Endothelial cell of umbilical vein (primary cell): ENCODE data around the gene DNAH3. TPM values are rescaled to one million over a fixed set of nuclear protein-coding genes. Genes with fewer than 3 reads are reported as not detected.

Experiments
- BruUV-seq: library from RNA; stranded (reverse); fragments of 400-500 nt; replicated peaks from 2 replicates; lab custom pipeline; 2021; lab: Mats Ljungman, UMichigan
- CTCF ChIA-PET: fragments of 300-600, 350-600 bp; sonication (Branson Sonifier 250); formaldehyde crosslinking; loops from one replicate; lab custom pipeline; 2021; ENCODE audit warnings: antibody characterized with exemption, inconsistent platforms; lab: Charles Lee
- POLR2A ChIA-PET: fragments of 300-600, 350-600 bp; sonication (Branson Sonifier 250); formaldehyde crosslinking; loops from one replicate; lab custom pipeline; 2021; ENCODE audit warnings: antibody characterized with exemption, inconsistent platforms; lab: Charles Lee
- DNase-seq: peaks from one replicate; pipeline ENCODE4 v3.0.0-alpha.2; 2011; ENCODE audit warnings: low read depth, low spot score
- FAIRE-seq: peaks from 2 replicates; lab custom pipeline; 2011; peaks lifted over from hg19 to GRCh38; lab: Jason Lieb, UNC
- H2AFZ ChIP-seq: 2 replicates; pipeline ENCODE4 v1.6.0; 2012; ENCODE audit warnings: low read depth, low read length, control low read depth, inconsistent platforms
- H3K27ac ChIP-seq: 2 replicates; pipeline ENCODE4 v1.5.1; 2011; ENCODE audit warnings: low read depth, mild to moderate bottlenecking, control low read depth, low read length, moderate library complexity; ENCODE audit not compliant: insufficient read depth
- H3K27me3 ChIP-seq, 2 experiments: 2 replicates each; pipeline versions ENCODE4 v1.6.0 to v1.6.1; 2011; ENCODE audit warnings: low read length in 2 of 2, mixed read lengths in 1 of 2; ENCODE audit not compliant: control insufficient read depth in 2 of 2, insufficient read depth in 2 of 2
- H3K36me3 ChIP-seq, 2 experiments: 2 replicates in 1 of 2; 3 replicates in 1 of 2; pipeline ENCODE4 v1.5.1; 2011; ENCODE audit warnings: low read length in 2 of 2, mild to moderate bottlenecking in 1 of 2, moderate library complexity in 1 of 2; ENCODE audit not compliant: control insufficient read depth in 2 of 2, insufficient read depth in 2 of 2; ENCODE audit errors: extremely low read depth in 1 of 2
- H3K4me1 ChIP-seq: 3 replicates; pipeline ENCODE4 v1.5.1; 2011; ENCODE audit warnings: mild to moderate bottlenecking, low read length; ENCODE audit not compliant: control insufficient read depth, insufficient read depth; ENCODE audit errors: extremely low read depth
- H3K4me2 ChIP-seq: 2 replicates; pipeline ENCODE4 v1.6.1; 2011; ENCODE audit warnings: low read length, control low read depth, mixed read lengths; ENCODE audit not compliant: insufficient read depth
- H3K4me3 ChIP-seq, 3 experiments: fragments of 200-600 bp in 1 of 3; sonication (generic), shearing (Covaris generic) in 1 of 3; replicated peaks in 1 of 3; 2 replicates each; pipeline ENCODE4 v1.5.1; 2011 to 2016; ENCODE audit warnings: control low read depth in 3 of 3, low read length in 3 of 3, mild to moderate bottlenecking in 2 of 3, inconsistent platforms in 1 of 3, low read depth in 1 of 3, moderate library complexity in 1 of 3; ENCODE audit not compliant: insufficient read depth in 1 of 3
- H3K79me2 ChIP-seq: 2 replicates; pipeline ENCODE4 v1.6.0; 2012; ENCODE audit warnings: low read length, inconsistent platforms; ENCODE audit not compliant: control insufficient read depth, insufficient read depth
- H3K9ac ChIP-seq: replicated peaks from 2 replicates; pipeline ENCODE3; 2011; ENCODE audit warnings: low read length, control low read depth; ENCODE audit not compliant: insufficient read depth; ENCODE audit errors: extremely low read depth
- H3K9me1 ChIP-seq: replicated peaks from 3 replicates; pipeline ENCODE4 v1.6.0; 2011; ENCODE audit warnings: mild to moderate bottlenecking, low read length; ENCODE audit not compliant: control insufficient read depth, insufficient read depth; ENCODE audit errors: extremely low read depth
- H3K9me3 ChIP-seq: replicated peaks from 2 replicates; pipeline ENCODE4 v1.5.1; 2012; ENCODE audit warnings: low read length, inconsistent platforms; ENCODE audit not compliant: control insufficient read depth, insufficient read depth
- H4K20me1 ChIP-seq: replicated peaks from 2 replicates; pipeline ENCODE3; 2011; ENCODE audit warnings: mild to moderate bottlenecking, low read length; ENCODE audit not compliant: control insufficient read depth, insufficient read depth; ENCODE audit errors: extremely low read depth
- EZH2 ChIP-seq: IDR thresholded peaks from 2 replicates; pipeline ENCODE4 v1.6.1; 2012; ENCODE audit warnings: borderline replicate concordance, low read depth, mild to moderate bottlenecking, moderate library complexity, low read length, inconsistent platforms; ENCODE audit not compliant: severe bottlenecking
- FOS ChIP-seq: IDR thresholded peaks from 2 replicates; pipeline ENCODE4 v1.6.1; 2011; ENCODE audit warnings: mild to moderate bottlenecking, low read length, moderate library complexity, borderline replicate concordance; ENCODE audit not compliant: insufficient read depth
- GATA2 ChIP-seq: IDR thresholded peaks from 2 replicates; pipeline ENCODE4 v1.7.0; 2011; ENCODE audit warnings: low read depth, mild to moderate bottlenecking, moderate library complexity, mixed read lengths, low read length; ENCODE audit not compliant: insufficient read length, insufficient read depth
- JUN ChIP-seq: IDR thresholded peaks from 2 replicates; pipeline ENCODE4 v1.6.1; 2011; ENCODE audit warnings: borderline replicate concordance, low read depth; ENCODE audit not compliant: insufficient read length, insufficient read depth
- MYC ChIP-seq: IDR thresholded peaks from one replicate; pipeline ENCODE4 v1.6.1; 2011; ENCODE audit warnings: mild to moderate bottlenecking, low read depth, low read length
- POLR2A ChIP-seq: IDR thresholded peaks from 2 replicates; pipeline ENCODE4 v1.6.1; 2012; ENCODE audit warnings: low read depth, mild to moderate bottlenecking, control low read depth, low read length
- POLR2AphosphoS5 ChIP-seq: IDR thresholded peaks from 2 replicates; pipeline ENCODE4 v1.6.1; 2012; ENCODE audit warnings: low read depth, mild to moderate bottlenecking, control low read depth, low read length, moderate library complexity; ENCODE audit not compliant: insufficient read depth
- dilution Hi-C: fragments of 300-500 bp; cut with MboI; formaldehyde crosslinking; loops from one replicate; pipeline ENCODE4 v1.15.0; 2019; ENCODE audit warnings: low sequenced_read_pairs; ENCODE audit not compliant: extremely low pct_ligation_motif_present
- intact Hi-C: fragments of 100-400 bp; cut with micrococcal nuclease; formaldehyde crosslinking; loops from one replicate; pipeline ENCODE4 v1.10.0; 2022
- polyA plus RNA-seq, 4 experiments: library from polyadenylated mRNA; depleted of rRNA in 3 of 4; stranded (reverse) in 3 of 4; unstranded in 1 of 4; fragments of >200 nt; gene quantifications; 2 replicates each; pipeline versions ENCODE4 v1.2.1 to v1.2.3, GENCODE V29; 2011 to 2012; ENCODE audit warnings: missing spikeins in 1 of 4
- total RNA-seq: library from RNA; stranded (reverse); gene quantifications from 2 replicates; pipeline ENCODE4 v1.2.3, GENCODE V29; 2021
- TF ChIP-seq, protein P1 (sequence below): IDR thresholded peaks from 2 replicates; pipeline ENCODE4 v1.6.1; 2011; ENCODE audit not compliant: insufficient read depth, insufficient read length
- TF ChIP-seq, protein P2 (sequence below), 2 donors: IDR thresholded peaks; 1 replicate in 1 of 2; 2 replicates in 1 of 2; pipeline ENCODE4 v1.5.1; 2011; ENCODE audit warnings: low read length in 2 of 2, mild to moderate bottlenecking in 2 of 2, moderate library complexity in 2 of 2, control low read depth in 1 of 2, inconsistent platforms in 1 of 2, low read depth in 1 of 2; ENCODE audit not compliant: insufficient read depth in 1 of 2; ENCODE audit errors: extremely low read depth in 1 of 2

The DNAH3 gene
- total and polyA plus RNA-seq, 2 donors (not counting 3 experiments of a cell fraction or from before 2014, with no cell fraction given) = not detected

DNA sequence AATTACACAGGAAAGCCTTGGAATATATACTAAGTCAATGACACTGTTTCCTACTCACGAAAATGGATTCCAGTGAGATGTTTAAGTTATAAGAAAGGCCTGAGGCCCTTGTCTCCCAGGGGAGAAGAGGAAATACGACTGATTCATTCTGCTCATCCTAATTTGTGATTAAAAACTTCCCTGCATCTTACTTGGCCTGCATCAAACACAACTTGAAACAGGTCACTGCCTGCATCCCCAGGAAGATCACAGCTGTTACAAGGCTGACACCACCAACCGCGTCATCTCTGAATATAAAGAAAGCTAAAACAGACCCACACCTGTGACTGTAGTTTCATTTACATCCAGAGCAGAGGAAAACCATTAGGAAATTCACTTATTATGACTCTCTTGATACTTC is 121.9 kb downstream of the DNAH3 start:
- Histone ChIP-seq H2AFZ (no peak overlapping the region), H3K27me3 (no peaks in the 10 kb centered on the region), H3K36me3 (no peaks in the 10 kb centered on the region), H3K27ac (no peak overlapping the region), H3K4me2 (no peak overlapping the region), H3K4me1 (no peaks in the 10 kb centered on the region), H3K9ac (no peak overlapping the region), H3K79me2 (no peaks in the 10 kb centered on the region), H3K9me1 (no peaks in the 10 kb centered on the region), H3K9me3 (no peaks in the 10 kb centered on the region), H3K4me3 (no peak overlapping the region), H4K20me1 (no peaks in the 10 kb centered on the region)
- no TSS peak for BruUV-seq
- TF ChIP-seq, protein P1, sequence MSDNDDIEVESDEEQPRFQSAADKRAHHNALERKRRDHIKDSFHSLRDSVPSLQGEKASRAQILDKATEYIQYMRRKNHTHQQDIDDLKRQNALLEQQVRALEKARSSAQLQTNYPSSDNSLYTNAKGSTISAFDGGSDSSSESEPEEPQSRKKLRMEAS = no peak
- TF ChIP-seq, protein P2, sequence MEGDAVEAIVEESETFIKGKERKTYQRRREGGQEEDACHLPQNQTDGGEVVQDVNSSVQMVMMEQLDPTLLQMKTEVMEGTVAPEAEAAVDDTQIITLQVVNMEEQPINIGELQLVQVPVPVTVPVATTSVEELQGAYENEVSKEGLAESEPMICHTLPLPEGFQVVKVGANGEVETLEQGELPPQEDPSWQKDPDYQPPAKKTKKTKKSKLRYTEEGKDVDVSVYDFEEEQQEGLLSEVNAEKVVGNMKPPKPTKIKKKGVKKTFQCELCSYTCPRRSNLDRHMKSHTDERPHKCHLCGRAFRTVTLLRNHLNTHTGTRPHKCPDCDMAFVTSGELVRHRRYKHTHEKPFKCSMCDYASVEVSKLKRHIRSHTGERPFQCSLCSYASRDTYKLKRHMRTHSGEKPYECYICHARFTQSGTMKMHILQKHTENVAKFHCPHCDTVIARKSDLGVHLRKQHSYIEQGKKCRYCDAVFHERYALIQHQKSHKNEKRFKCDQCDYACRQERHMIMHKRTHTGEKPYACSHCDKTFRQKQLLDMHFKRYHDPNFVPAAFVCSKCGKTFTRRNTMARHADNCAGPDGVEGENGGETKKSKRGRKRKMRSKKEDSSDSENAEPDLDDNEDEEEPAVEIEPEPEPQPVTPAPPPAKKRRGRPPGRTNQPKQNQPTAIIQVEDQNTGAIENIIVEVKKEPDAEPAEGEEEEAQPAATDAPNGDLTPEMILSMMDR (IDR thresholded peaks at IDR 0.05; ENCODE audit: extremely low read depth in 1 of 2, insufficient read depth in 1 of 2, low read depth in 1 of 2, low read length in 2 of 2) = no peak
- TF ChIP-seq FOS (no peak), GATA2 (no peak), POLR2A (no peak), JUN (no peak), POLR2AphosphoS5 (no peak), MYC (no peak), EZH2 (no peak)
- intact Hi-C loops = no loop called here
- dilution Hi-C loops = no loop called here
- FAIRE-seq = no peak
- DNase-seq = no peak
- ChIA-PET CTCF (interaction anchor here (0.8 kb wide), 1 partner anchor 274 kb away, joined by 3 read pairs; no protein-coding TSS in a partner anchor), POLR2A (no interaction called here)
